MM.1S (cell line): ENCODE results near the gene TMEM204.

ENCODE experiments used
- CTCF ChIP-seq: fragments of 300-600 bp; sonication (generic); IDR thresholded peaks from 2 replicates; pipeline ENCODE4 v1.5.1; 2016; ENCODE audit warnings: antibody characterized with exemption, low read length, mixed read lengths
- EZH2 ChIP-seq: fragments of 300-600 bp; sonication (generic); optimal IDR thresholded peaks from 2 replicates; pipeline ENCODE3; 2017; ENCODE audit warnings: low read depth, mild to moderate bottlenecking, antibody characterized with exemption, low read length, mixed read lengths
- EZH2phosphoT487 ChIP-seq: fragments of 300-600 bp; sonication (generic); IDR thresholded peaks from 2 replicates; pipeline ENCODE4 v1.6.1; 2018; ENCODE audit warnings: antibody characterized with exemption, low read length

GRCh38 chr16:1509307-1510221, 23.9 kb upstream of the TMEM204 start:
- TF ChIP-seq CTCF (no peak), EZH2 (no peak), EZH2phosphoT487 (no peak)
